GM12872 (cell line): ENCODE results near the gene MUC5AC.

Source experiments
- CTCF ChIP-seq: IDR thresholded peaks from 3 replicates; pipeline ENCODE4 v1.5.1; 2011; ENCODE audit warnings: low read depth, mild to moderate bottlenecking, low read length, moderate library complexity; ENCODE audit not compliant: insufficient read depth

Gene MUC5AC

GRCh38 chr11:1152316-1153104 is 5.2 kb upstream of the MUC5AC start:
- TF ChIP-seq CTCF: no peak

GRCh38 chr11:1153105-1153950 is 4.4 kb upstream of the MUC5AC start:
- no peak for TF ChIP-seq CTCF

GRCh38 chr11:1153951-1154493 is 3.7 kb upstream of the MUC5AC start:
- TF ChIP-seq CTCF: no peak

GRCh38 chr11:1155274-1155693 is 2.5 kb upstream of the MUC5AC start:
- no peak for TF ChIP-seq CTCF

- TF ChIP-seq CTCF: no peak
Observed at GRCh38 chr11:1156506-1157340, 1.0 kb upstream of the MUC5AC start.

- no peak for TF ChIP-seq CTCF
Observed at GRCh38 chr11:1157341-1157644, 460 bp upstream of the MUC5AC start.
